Smooth muscle cell (in vitro differentiated cells): Measurements from ENCODE around the gene TBC1D2. TPM values are rescaled to one million over a fixed set of nuclear protein-coding genes. Genes with fewer than 3 reads are reported as not detected.

ENCODE experiments used
- DNase-seq: peaks from one replicate; lab custom pipeline; 2025; ENCODE audit not compliant: unreplicated experiment; lab: John Stamatoyannopoulos, UW
- H2AFZ ChIP-seq: fragments of 200-600 bp; sonication (generic); 2 replicates; pipeline ENCODE4 v1.6.0; 2016; ENCODE audit warnings: antibody characterized with exemption, low read depth, mild to moderate bottlenecking
- H3F3A ChIP-seq: fragments of 200-600 bp; sonication (generic); 2 replicates; pipeline ENCODE4 v1.6.0; 2017; ENCODE audit warnings: antibody characterized with exemption, low read depth
- H3K27ac ChIP-seq: fragments of 200-600 bp; sonication (generic); 2 replicates; pipeline ENCODE4 v1.5.1; 2016; ENCODE audit warnings: low read depth, mild to moderate bottlenecking
- H3K27me3 ChIP-seq: fragments of 200-600 bp; sonication (generic); 2 replicates; pipeline ENCODE4 v1.6.1; 2016; ENCODE audit warnings: low read depth, mild to moderate bottlenecking
- H3K36me3 ChIP-seq: fragments of 200-600 bp; sonication (generic); 2 replicates; pipeline ENCODE4 v1.5.1; 2016; ENCODE audit warnings: low read depth
- H3K4me1 ChIP-seq: fragments of 200-600 bp; sonication (generic); 2 replicates; pipeline ENCODE4 v1.5.1; 2016; ENCODE audit warnings: low read depth
- H3K4me2 ChIP-seq: fragments of 200-600 bp; sonication (generic); 2 replicates; pipeline ENCODE4 v1.6.0; 2016; ENCODE audit warnings: mild to moderate bottlenecking
- H3K4me3 ChIP-seq: fragments of 200-600 bp; sonication (generic); 2 replicates; pipeline ENCODE4 v1.5.1; 2016; ENCODE audit warnings: mild to moderate bottlenecking
- H3K79me2 ChIP-seq: fragments of 200-600 bp; sonication (generic); 2 replicates; pipeline ENCODE4 v1.6.0; 2016; ENCODE audit warnings: low read depth, mild to moderate bottlenecking
- H3K9ac ChIP-seq: fragments of 200-600 bp; sonication (generic); 2 replicates; pipeline ENCODE4 v1.6.0; 2016; ENCODE audit warnings: low read depth
- H3K9me3 ChIP-seq: fragments of 200-600 bp; sonication (generic); replicated peaks from 2 replicates; pipeline ENCODE4 v1.5.1; 2016; ENCODE audit warnings: low read depth
- H4K20me1 ChIP-seq: fragments of 200-600 bp; sonication (generic); 2 replicates; pipeline ENCODE4 v1.6.0; 2016; ENCODE audit warnings: low read depth
- WGBS: methylation state at CpG from one replicate; pipeline ENCODE4 v1.1.7; 2016; ENCODE audit warnings: low lambda C conversion rate; 5-methylcytosine and 5-hydroxymethylcytosine counted together
- polyA plus RNA-seq: library from polyadenylated mRNA; unstranded; fragments of >200 nt; fragmentation: Nextera tagmentation; extraction: Ambion mirVana; gene quantifications from 2 replicates; pipeline ENCODE4 v1.2.1, GENCODE V29; 2016
- total RNA-seq: library from RNA; depleted of rRNA; stranded (reverse); fragments of >200 nt; gene quantifications from 2 replicates; pipeline ENCODE4 v1.2.3, GENCODE V29; 2014
- TF ChIP-seq, protein P1 (sequence below): fragments of 200-600 bp; sonication (generic); IDR thresholded peaks from 2 replicates; pipeline ENCODE4 v1.5.1; 2017; ENCODE audit warnings: borderline replicate concordance, mild to moderate bottlenecking, antibody characterized with exemption; ENCODE audit not compliant: insufficient read depth, poor library complexity, severe bottlenecking

The TBC1D2 gene
- total and polyA plus RNA-seq, 2 experiments from 2014 or later: 7.7 to 8.6 TPM

DNA sequence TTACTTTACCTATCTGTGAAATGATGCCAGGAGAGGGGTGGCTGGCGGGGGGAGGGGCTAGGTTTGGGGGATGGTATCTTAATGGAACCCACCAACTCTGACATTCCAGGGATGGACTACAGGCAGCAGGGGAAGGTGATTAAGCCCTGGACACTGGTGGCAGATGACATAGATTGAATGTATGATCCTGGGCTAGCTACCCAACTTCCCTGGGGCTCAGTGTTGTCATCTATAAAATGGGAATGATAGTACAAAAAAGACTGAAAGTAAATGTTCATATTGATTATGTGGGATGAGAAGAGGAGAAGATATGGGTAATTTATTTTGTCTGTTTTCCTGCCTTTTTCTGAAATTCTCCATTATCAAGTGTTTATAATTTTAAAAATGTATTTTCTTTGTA lies 69.2 kb downstream of the TBC1D2 start:
- H2AFZ ChIP-seq: no peak overlapping the region
- 42% methylated on average over 1 of the region's 1 CpG for WGBS
- peaks cover 7% of the 10 kb centered on the region for H3K4me1 ChIP-seq
- H3K27me3 ChIP-seq: no peaks in the 10 kb centered on the region
- no peak overlapping the region for H3K4me3 ChIP-seq
- no peaks in the 10 kb centered on the region for H3K36me3 ChIP-seq
- DNase-seq: no peak
- no peak overlapping the region for H3K4me2 ChIP-seq
- peaks cover 4% of the 10 kb centered on the region for H3K79me2 ChIP-seq
- H3F3A ChIP-seq: peaks cover under 1% of the 10 kb centered on the region
- TF ChIP-seq, protein P1, sequence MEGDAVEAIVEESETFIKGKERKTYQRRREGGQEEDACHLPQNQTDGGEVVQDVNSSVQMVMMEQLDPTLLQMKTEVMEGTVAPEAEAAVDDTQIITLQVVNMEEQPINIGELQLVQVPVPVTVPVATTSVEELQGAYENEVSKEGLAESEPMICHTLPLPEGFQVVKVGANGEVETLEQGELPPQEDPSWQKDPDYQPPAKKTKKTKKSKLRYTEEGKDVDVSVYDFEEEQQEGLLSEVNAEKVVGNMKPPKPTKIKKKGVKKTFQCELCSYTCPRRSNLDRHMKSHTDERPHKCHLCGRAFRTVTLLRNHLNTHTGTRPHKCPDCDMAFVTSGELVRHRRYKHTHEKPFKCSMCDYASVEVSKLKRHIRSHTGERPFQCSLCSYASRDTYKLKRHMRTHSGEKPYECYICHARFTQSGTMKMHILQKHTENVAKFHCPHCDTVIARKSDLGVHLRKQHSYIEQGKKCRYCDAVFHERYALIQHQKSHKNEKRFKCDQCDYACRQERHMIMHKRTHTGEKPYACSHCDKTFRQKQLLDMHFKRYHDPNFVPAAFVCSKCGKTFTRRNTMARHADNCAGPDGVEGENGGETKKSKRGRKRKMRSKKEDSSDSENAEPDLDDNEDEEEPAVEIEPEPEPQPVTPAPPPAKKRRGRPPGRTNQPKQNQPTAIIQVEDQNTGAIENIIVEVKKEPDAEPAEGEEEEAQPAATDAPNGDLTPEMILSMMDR: no peak
- no peak overlapping the region for H3K27ac ChIP-seq
- H4K20me1 ChIP-seq: no peaks in the 10 kb centered on the region
- no peaks in the 10 kb centered on the region for H3K9me3 ChIP-seq
- no peak overlapping the region for H3K9ac ChIP-seq

DNA sequence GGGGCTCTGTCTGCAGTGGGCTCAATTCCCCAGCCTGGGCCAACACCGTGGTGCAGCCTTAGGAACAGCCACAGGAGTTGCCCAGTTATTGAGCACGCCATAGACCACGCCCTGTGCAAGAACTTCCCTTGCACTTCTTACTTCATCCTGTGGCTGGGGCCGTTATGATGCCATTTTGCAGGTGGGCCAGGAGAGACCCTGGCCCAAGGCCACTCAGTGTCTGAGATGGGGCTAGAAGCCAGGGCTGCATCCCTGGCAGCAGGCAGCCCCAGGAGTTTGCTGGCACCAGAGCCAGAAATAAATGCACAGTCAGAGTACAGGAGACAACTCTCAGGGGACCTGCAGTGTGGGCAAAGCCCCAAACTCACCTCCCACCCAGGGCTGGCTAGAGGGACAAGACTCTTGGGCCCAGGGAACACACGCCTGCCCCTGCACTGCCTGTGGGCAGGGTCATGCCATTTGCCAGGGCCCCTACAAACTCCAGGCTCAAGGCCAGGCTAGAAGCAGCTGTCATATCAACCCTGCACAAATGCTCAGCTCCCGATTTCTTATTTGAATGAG lies 69.8 kb downstream of the TBC1D2 start:
- Histone ChIP-seq H3K36me3 (no peaks in the 10 kb centered on the region), H3K27ac (no peak overlapping the region), H2AFZ (no peak overlapping the region), H3K9ac (no peak overlapping the region), H3K4me3 (no peak overlapping the region), H3K79me2 (peaks cover 8% of the 10 kb centered on the region), H4K20me1 (no peaks in the 10 kb centered on the region), H3K9me3 (no peaks in the 10 kb centered on the region), H3F3A (no peaks in the 10 kb centered on the region), H3K27me3 (no peaks in the 10 kb centered on the region), H3K4me2 (no peak overlapping the region), H3K4me1 (peaks cover 7% of the 10 kb centered on the region)
- no peak for DNase-seq
- TF ChIP-seq, protein P1: no peak
- 95% methylated on average over 6 of the region's 6 CpGs for WGBS

DNA sequence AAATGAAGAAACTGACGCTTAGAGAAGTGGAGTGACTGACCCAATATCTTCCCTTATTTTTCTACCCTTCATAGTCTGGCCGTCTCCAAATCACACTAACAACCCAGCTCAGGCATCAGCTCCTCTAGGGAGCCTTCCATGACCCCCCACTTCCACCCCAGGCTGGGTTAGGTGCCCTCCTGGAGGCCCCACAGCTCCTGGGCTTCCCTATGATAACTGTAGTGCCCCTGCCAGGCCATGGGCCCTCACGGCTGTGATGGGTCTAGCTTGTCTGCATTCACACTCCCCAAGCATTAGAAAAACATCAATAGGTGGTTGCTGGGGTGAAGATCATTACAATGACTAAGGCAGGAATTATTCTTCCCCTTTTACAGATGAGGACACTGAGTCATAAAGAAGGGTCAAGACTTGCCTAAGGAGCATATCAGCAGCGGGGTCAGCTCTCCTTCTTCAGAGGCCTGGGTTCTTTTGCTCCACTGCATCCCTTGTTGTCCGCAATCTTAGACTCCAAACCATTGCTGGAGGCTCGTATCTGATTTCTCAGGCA lies 70.4 kb downstream of the TBC1D2 start:
- 94% methylated on average over 6 of the region's 6 CpGs for WGBS
- H3K4me2 ChIP-seq: no peak overlapping the region

More for the DNA sequence above, 70.4 kb downstream of the TBC1D2 start:
- TF ChIP-seq, protein P1: no peak
- Histone ChIP-seq H3F3A (no peaks in the 10 kb centered on the region), H3K27ac (no peak overlapping the region), H4K20me1 (no peaks in the 10 kb centered on the region), H3K9ac (no peak overlapping the region), H3K79me2 (peaks cover 9% of the 10 kb centered on the region), H3K27me3 (no peaks in the 10 kb centered on the region), H3K36me3 (no peaks in the 10 kb centered on the region), H3K9me3 (no peaks in the 10 kb centered on the region), H2AFZ (no peak overlapping the region), H3K4me3 (no peak overlapping the region), H3K4me1 (peaks cover 7% of the 10 kb centered on the region)
- no peak for DNase-seq
